ENCODE measurements around the gene CIBAR2. TPM values are rescaled to one million over a fixed set of nuclear protein-coding genes. Genes with fewer than 3 reads are reported as not detected.

The CIBAR2 gene
- total and polyA plus RNA-seq, 11 donors: not detected

DNA sequence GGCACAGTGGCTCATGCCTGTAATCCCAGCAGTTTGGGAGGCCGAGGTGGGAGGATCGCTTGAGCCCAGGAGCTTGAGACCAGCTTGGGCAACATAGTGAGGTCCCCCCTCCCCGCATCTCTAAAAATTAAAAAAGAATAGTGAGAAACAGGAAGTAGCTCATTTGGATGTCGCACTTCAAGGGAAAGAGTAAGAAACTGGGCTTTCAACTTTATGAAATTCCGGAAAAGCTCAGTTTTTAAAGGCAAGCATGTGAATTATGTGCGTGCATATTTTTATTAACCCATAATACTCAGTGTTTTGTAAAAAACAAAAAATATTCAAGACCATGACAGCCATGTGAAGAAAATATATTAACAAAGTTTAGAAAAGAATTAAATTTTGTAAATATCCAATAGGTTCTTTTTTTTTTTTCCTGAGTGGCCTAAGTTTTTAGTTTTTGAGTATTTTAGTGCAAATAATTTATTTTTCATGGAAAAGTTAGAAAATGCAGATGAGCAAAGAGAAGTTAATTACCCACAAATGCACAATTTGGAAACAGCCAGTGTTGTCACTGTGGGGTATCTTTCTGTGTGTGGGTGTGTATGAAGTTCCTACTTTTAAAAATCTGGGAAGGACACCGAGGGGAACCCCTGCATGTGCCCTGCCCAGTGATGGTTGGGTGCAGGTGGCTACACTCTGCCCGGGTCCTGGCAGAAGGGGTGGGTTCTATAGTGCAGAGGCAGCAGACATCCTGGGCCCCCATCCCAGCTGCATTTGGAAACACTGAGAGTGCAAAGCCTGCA lies 40.0 kb downstream of the CIBAR2 start:
- no peak for ATAC-seq
- WGBS, 4 donors: 83 to 88% (median 86%) methylated on average over 8 of the region's 8 CpGs
- Histone ChIP-seq H3K4me3 (no peak overlapping the region), H3K36me3 (peaks cover 0 to 55% (median 21%) of the 10 kb centered on the region in 9 donors), H3K27ac (no peak overlapping the region), H3K9me3 (no peaks in the 10 kb centered on the region), H3K27me3 (no peaks in the 10 kb centered on the region), H3K4me1 (peaks cover 0 to 11% (median 0%) of the 10 kb centered on the region in 12 donors)
- TF ChIP-seq, protein P1, sequence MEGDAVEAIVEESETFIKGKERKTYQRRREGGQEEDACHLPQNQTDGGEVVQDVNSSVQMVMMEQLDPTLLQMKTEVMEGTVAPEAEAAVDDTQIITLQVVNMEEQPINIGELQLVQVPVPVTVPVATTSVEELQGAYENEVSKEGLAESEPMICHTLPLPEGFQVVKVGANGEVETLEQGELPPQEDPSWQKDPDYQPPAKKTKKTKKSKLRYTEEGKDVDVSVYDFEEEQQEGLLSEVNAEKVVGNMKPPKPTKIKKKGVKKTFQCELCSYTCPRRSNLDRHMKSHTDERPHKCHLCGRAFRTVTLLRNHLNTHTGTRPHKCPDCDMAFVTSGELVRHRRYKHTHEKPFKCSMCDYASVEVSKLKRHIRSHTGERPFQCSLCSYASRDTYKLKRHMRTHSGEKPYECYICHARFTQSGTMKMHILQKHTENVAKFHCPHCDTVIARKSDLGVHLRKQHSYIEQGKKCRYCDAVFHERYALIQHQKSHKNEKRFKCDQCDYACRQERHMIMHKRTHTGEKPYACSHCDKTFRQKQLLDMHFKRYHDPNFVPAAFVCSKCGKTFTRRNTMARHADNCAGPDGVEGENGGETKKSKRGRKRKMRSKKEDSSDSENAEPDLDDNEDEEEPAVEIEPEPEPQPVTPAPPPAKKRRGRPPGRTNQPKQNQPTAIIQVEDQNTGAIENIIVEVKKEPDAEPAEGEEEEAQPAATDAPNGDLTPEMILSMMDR (IDR thresholded peaks at IDR 0.05): no peak
- no peak for TF ChIP-seq POLR2A (IDR thresholded peaks at IDR 0.05)
- DNase-seq: peak in 1 of 5 donors; percentile 21
- intact Hi-C loops (cut with DNase I): no loop called here

DNA sequence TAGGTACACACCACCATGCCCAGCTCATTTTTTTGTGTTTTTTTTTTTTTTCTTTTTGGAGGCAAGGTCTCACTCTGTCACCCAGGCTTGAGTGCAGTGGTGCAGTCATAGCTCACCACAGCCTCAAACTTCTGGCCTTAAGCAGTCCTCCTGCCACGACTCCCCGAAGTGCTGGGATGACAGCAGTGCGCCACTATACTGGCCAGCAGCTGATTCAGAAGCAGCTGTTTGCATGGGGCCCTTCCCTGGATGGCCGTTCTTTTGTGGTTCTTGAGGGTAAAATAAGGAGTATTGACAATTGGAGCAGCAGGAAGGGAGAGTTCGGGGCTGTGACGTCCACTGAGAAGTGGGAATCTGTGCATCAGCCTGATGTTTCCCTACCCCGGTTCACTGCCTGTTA lies 43.1 kb downstream of the CIBAR2 start:
- WGBS, 4 donors: 92 to 98% (median 94%) methylated on average over 7 of the region's 7 CpGs
- no peak for ATAC-seq
- Histone ChIP-seq H3K27me3 (no peaks in the 10 kb centered on the region), H3K9me3 (no peaks in the 10 kb centered on the region), H3K4me1 (peaks cover 0 to 11% (median 0%) of the 10 kb centered on the region in 12 donors), H3K4me3 (no peak overlapping the region), H3K27ac (no peak overlapping the region), H3K36me3 (peaks cover 0 to 62% (median 20%) of the 10 kb centered on the region in 9 donors)
- TF ChIP-seq POLR2A (IDR thresholded peaks at IDR 0.05): no peak
- TF ChIP-seq, protein P1 (IDR thresholded peaks at IDR 0.05): no peak
- intact Hi-C loops (cut with DNase I): no loop called here
- DNase-seq: no peak

DNA sequence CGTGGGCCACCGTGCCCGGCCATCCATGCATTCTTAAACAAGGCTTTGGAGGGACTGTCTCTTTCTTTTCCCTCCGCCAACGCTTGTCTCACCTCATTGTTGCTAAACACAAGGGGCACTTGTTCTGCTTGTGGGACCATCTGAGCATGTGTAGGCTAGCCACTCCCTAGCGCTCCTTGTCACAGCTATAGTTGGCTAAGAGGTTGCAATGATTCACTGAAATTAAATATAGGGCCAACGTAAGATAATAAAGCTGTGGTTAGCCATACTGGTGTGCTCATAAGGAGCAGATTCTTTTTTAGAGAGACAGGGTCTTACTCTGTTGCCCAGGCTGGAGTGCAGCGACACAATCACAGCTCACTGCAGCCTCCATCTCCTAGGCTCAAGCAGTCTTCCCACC lies 43.5 kb downstream of the CIBAR2 start:
- intact Hi-C loops (cut with DNase I): no loop called here
- H3K36me3 ChIP-seq: peaks cover 0 to 59% (median 20%) of the 10 kb centered on the region in 9 donors
- ATAC-seq: no peak
- WGBS, 4 donors: 85 to 96% (median 95%) methylated on average over 8 of the region's 8 CpGs
- H3K4me3 ChIP-seq: no peak overlapping the region
- no peaks in the 10 kb centered on the region for H3K27me3 ChIP-seq
- H3K4me1 ChIP-seq: peaks cover 0 to 11% (median 0%) of the 10 kb centered on the region in 12 donors
- H3K27ac ChIP-seq: no peak overlapping the region
- no peaks in the 10 kb centered on the region for H3K9me3 ChIP-seq
- TF ChIP-seq POLR2A (IDR thresholded peaks at IDR 0.05): no peak
- TF ChIP-seq, protein P1 (IDR thresholded peaks at IDR 0.05): no peak
- no peak for DNase-seq

DNA sequence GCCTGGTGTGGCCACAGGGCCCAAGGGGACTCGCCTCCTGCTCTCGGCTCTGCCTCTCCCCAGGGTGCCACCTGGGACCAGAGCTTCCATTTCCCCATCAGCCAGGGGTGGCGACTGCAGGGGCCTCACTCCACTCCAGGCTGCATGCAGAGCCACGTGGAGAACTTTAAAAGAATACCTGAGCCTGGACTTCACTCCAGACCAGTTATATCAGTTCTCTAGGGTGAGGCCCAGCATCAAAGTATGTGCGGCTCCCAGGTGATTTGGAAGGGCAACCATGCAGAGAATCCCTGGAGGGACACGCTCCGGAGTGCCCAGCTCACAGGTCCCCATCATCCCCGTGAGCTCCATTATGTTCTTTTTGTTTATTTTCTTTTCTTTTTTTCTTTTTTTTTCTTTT lies 44.8 kb downstream of the CIBAR2 start:
- Histone ChIP-seq H3K4me3 (no peak overlapping the region), H3K27me3 (no peaks in the 10 kb centered on the region), H3K36me3 (peaks cover 0 to 45% (median 18%) of the 10 kb centered on the region in 9 donors), H3K27ac (no peak overlapping the region), H3K9me3 (no peaks in the 10 kb centered on the region), H3K4me1 (peaks cover 0 to 18% (median 0%) of the 10 kb centered on the region in 12 donors)
- TF ChIP-seq, protein P1 (IDR thresholded peaks at IDR 0.05): no peak
- no peak for TF ChIP-seq POLR2A (IDR thresholded peaks at IDR 0.05)
- intact Hi-C loops (cut with DNase I): no loop called here
- WGBS, 4 donors: 95 to 96% (median 95%) methylated on average over 6 to 8 of the region's 8 CpGs
- no peak for ATAC-seq
- no peak for DNase-seq
